Bronchial epithelial cell (primary cell): ENCODE measurements around the gene CDADC1. TPM values are rescaled to one million over a fixed set of nuclear protein-coding genes. Genes with fewer than 3 reads are reported as not detected.

Experiments
- DNase-seq: peaks from one replicate; pipeline ENCODE4 v3.0.0-alpha.2; 2010; ENCODE audit warnings: low read depth
- FAIRE-seq: peaks from 2 replicates; lab custom pipeline; 2011; peaks lifted over from hg19 to GRCh38; lab: Jason Lieb, UNC
- H3K27me3 ChIP-seq: 2 replicates; pipeline ENCODE4 v1.5.1; 2011; ENCODE audit warnings: low read length; ENCODE audit not compliant: control insufficient read depth, insufficient read depth
- H3K36me3 ChIP-seq: 2 replicates; pipeline ENCODE4 v1.5.1; 2011; ENCODE audit warnings: low read length; ENCODE audit not compliant: control insufficient read depth, insufficient read depth
- H3K4me3 ChIP-seq: 2 replicates; pipeline ENCODE4 v1.5.1; 2011; ENCODE audit warnings: mild to moderate bottlenecking, low read depth, low read length, control low read depth
- CTCF ChIP-seq: IDR thresholded peaks from 2 replicates; pipeline ENCODE4 v1.5.1; 2011; ENCODE audit warnings: mild to moderate bottlenecking, moderate library complexity, low read length, control low read depth, inconsistent platforms; ENCODE audit not compliant: insufficient read depth, severe bottlenecking
- total RNA-seq: library from RNA; depleted of rRNA; stranded (reverse); fragments of >200 nt; gene quantifications from 2 replicates; pipeline ENCODE4 v1.2.1, GENCODE V29; 2014

CDADC1 gene
- total RNA-seq, 1 donor from 2014 or later: 6.6 TPM

- Histone ChIP-seq H3K36me3 (no peaks in the 10 kb centered on the region), H3K4me3 (no peak overlapping the region), H3K27me3 (no peaks in the 10 kb centered on the region)
- DNase-seq (no peak), FAIRE-seq (no peak)
- TF ChIP-seq CTCF: no peak
Observed at GRCh38 chr13:49329831-49330545, 82.3 kb downstream of the CDADC1 start.

GRCh38 chr13:49330546-49330864 lies 82.8 kb downstream of the CDADC1 start:
- no peak for FAIRE-seq
- H3K4me3 ChIP-seq: no peak overlapping the region
- no peaks in the 10 kb centered on the region for H3K27me3 ChIP-seq
- no peak for DNase-seq
- no peaks in the 10 kb centered on the region for H3K36me3 ChIP-seq
- no peak for TF ChIP-seq CTCF

- Histone ChIP-seq H3K27me3 (no peaks in the 10 kb centered on the region), H3K36me3 (no peaks in the 10 kb centered on the region), H3K4me3 (no peak overlapping the region)
- TF ChIP-seq CTCF: no peak
- no peak for FAIRE-seq
- no peak for DNase-seq
Observed at GRCh38 chr13:49336655-49337054, 88.9 kb downstream of the CDADC1 start.

GRCh38 chr13:49340161-49340560 lies 92.4 kb downstream of the CDADC1 start:
- H3K27me3 ChIP-seq: no peaks in the 10 kb centered on the region
- no peak for TF ChIP-seq CTCF
- DNase-seq: no peak
- FAIRE-seq: no peak
- H3K36me3 ChIP-seq: no peaks in the 10 kb centered on the region
- H3K4me3 ChIP-seq: no peak overlapping the region

- DNase-seq (no peak), FAIRE-seq (no peak)
- no peak overlapping the region for H3K4me3 ChIP-seq
- H3K27me3 ChIP-seq: no peaks in the 10 kb centered on the region
- TF ChIP-seq CTCF: no peak
- H3K36me3 ChIP-seq: no peaks in the 10 kb centered on the region
Observed at GRCh38 chr13:49341517-49341916, 93.8 kb downstream of the CDADC1 start.

- no peaks in the 10 kb centered on the region for H3K27me3 ChIP-seq
- TF ChIP-seq CTCF: no peak
- no peak overlapping the region for H3K4me3 ChIP-seq
- FAIRE-seq: no peak
- H3K36me3 ChIP-seq: no peaks in the 10 kb centered on the region
- peak; percentile 23 for DNase-seq
Observed at GRCh38 chr13:49341941-49342340, 94.2 kb downstream of the CDADC1 start.
